ENCODE data around the gene CDC42BPB. TPM values are rescaled to one million over a fixed set of nuclear protein-coding genes. Genes with fewer than 3 reads are reported as not detected.

The CDC42BPB gene
- total RNA-seq, 1 experiment from 2014 or later, result 103 TPM

DNA sequence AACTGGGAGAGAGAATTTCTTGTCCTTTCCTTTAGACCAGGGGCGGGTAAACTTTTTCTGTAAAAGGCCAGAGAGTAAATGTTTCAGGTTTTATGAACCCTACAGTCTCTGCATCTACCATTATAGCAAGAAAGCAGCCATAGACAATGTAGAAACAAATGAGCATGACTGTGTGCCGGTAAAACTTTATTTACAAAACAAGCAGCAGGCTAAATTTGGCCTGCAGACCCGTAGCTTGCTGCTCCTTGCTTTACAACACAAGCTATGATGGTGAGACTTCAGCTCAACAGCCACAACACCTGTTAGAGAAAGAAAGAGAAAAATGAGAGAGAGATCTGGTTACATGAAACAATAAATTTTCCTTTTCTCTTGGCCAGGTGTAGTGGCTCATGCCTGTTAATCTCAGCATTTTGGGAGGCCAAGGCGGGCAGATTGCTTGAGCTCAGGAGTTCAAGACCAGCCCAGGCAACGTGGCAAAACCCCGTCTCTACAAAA is 4.2 kb upstream of the CDC42BPB start:
- Histone ChIP-seq H2AK5ac (ENCODE audit: insufficient read length, low read length) (no peak overlapping the region), H4K91ac (ENCODE audit: insufficient read length, low read depth, low read length) (no peak overlapping the region), H3K27ac (ENCODE audit: insufficient read length, low read depth, low read length) (no peak overlapping the region), H2BK5ac (ENCODE audit: insufficient read length, low read length) (no peak overlapping the region), H2BK120ac (ENCODE audit: low read depth, low read length, poor library complexity, severe bottlenecking) (no peak overlapping the region), H3K4me2 (ENCODE audit: insufficient read depth, insufficient read length, low read length) (no peak overlapping the region), H3K27me3 (ENCODE audit: insufficient read depth, low read length) (no peaks in the 10 kb centered on the region), H4K20me1 (ENCODE audit: control insufficient read depth, insufficient read depth, insufficient read length) (no peaks in the 10 kb centered on the region), H3K23me2 (ENCODE audit: insufficient read length, low read depth, low read length, poor library complexity, severe bottlenecking) (peaks cover 10% of the 10 kb centered on the region), H2AFZ (ENCODE audit: low read length) (no peak overlapping the region), H3T11ph (ENCODE audit: low read length) (no peak overlapping the region), H3K56ac (ENCODE audit: insufficient read length, low read depth, low read length) (no peak overlapping the region), H3K9me3 (ENCODE audit: control insufficient read depth, low read depth, low read length) (no peaks in the 10 kb centered on the region), H3K79me2 (ENCODE audit: insufficient read depth, low read length) (no peaks in the 10 kb centered on the region; the same call in 1 of the 2 replicates), H2BK15ac (ENCODE audit: low read depth, low read length) (no peak overlapping the region), H3K23ac (ENCODE audit: insufficient read length, low read depth, low read length) (no peak overlapping the region), H3K4me1 (ENCODE audit: insufficient read depth, low read length) (peaks cover 3% of the 10 kb centered on the region; the same call in 1 of the 2 replicates), H3K18ac (ENCODE audit: insufficient read length, low read depth, low read length) (no peak overlapping the region), H4K5ac (ENCODE audit: insufficient read length, low read depth, low read length) (no peak overlapping the region), H2BK12ac (ENCODE audit: insufficient read length, low read depth, low read length) (no peak overlapping the region), H3K79me1 (ENCODE audit: insufficient read depth, low read depth, low read length, poor library complexity, severe bottlenecking) (no peaks in the 10 kb centered on the region), H3K9ac (ENCODE audit: extremely low read depth, insufficient read length, low read length) (no peak overlapping the region), H3K14ac (ENCODE audit: insufficient read depth, low read length) (no peak overlapping the region), H2BK20ac (ENCODE audit: low read depth, low read length, poor library complexity, severe bottlenecking) (no peak overlapping the region), H4K8ac (replicated peaks; ENCODE audit: insufficient read length, low read depth, low read length) (no peak overlapping the region), H3K4ac (ENCODE audit: low read depth, low read length) (no peak overlapping the region)
- Mint-ChIP-seq H3K9me3 (no peaks in the 10 kb centered on the region; a peak in 1 of 5 replicates), H3K4me1 (peaks cover 16 to 18% of the 10 kb centered on the region in 2 experiments), H3K4me3 (no peak overlapping the region), H3K27ac (no peak overlapping the region; a peak in 1 of 7 replicates), H3K27me3 (ENCODE audit: low read depth) (peaks cover 2% of the 10 kb centered on the region), H3K36me3 (ENCODE audit: insufficient read depth in 1 of 3, low read depth in 3 of 3) (peaks cover 0 to 4% (median 4%) of the 10 kb centered on the region in 3 experiments; a peak in 2 of 7 replicates)
- no peak for DNase-seq
- TF ChIP-seq, protein P1, sequence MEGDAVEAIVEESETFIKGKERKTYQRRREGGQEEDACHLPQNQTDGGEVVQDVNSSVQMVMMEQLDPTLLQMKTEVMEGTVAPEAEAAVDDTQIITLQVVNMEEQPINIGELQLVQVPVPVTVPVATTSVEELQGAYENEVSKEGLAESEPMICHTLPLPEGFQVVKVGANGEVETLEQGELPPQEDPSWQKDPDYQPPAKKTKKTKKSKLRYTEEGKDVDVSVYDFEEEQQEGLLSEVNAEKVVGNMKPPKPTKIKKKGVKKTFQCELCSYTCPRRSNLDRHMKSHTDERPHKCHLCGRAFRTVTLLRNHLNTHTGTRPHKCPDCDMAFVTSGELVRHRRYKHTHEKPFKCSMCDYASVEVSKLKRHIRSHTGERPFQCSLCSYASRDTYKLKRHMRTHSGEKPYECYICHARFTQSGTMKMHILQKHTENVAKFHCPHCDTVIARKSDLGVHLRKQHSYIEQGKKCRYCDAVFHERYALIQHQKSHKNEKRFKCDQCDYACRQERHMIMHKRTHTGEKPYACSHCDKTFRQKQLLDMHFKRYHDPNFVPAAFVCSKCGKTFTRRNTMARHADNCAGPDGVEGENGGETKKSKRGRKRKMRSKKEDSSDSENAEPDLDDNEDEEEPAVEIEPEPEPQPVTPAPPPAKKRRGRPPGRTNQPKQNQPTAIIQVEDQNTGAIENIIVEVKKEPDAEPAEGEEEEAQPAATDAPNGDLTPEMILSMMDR (conservative IDR thresholded peaks at IDR 0.05), result no peak
- no CpG with 5 or more reads among the region's 6 CpGs for WGBS (ENCODE audit: extremely low coverage, insufficient read length, low lambda C conversion rate)

All from H9 (cell line).